Forelimb muscle (tissue), 1 donor: ENCODE measurements around the gene DCANP1. TPM values are rescaled to one million over a fixed set of nuclear protein-coding genes. Genes with fewer than 3 reads are reported as not detected.

Experiments used
- DNase-seq: peaks from one replicate; pipeline ENCODE4 v3.0.0-alpha.2; 2013; ENCODE audit warnings: low read depth
- polyA plus RNA-seq: library from polyadenylated mRNA; unstranded; fragments of 120-200 nt; gene quantifications from one replicate; pipeline ENCODE4 v1.2.1, GENCODE V29; 2013; ENCODE audit not compliant: insufficient read length

The DCANP1 gene
- polyA plus RNA-seq, 1 donor: 0.10 TPM

DNA sequence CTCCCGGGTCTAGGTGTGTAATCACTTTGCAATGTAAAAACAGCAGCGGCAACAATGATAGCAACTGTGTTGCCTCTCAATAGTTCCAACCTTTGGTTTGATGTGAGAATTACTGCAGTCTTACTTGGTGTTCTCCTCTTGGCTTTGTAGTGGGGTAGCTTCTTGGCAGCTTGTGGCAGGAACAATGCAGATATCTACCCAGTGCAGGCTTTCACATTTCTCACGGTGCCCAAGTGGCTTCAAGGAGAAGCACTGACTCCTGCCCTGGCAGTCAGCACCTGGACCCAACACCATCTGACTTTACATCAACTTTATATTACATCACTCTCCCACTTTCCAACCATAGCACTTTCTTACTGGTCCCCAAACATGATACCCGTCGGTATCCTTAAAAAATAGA, 33.4 kb upstream of the DCANP1 start:
- no peak for DNase-seq

DNA sequence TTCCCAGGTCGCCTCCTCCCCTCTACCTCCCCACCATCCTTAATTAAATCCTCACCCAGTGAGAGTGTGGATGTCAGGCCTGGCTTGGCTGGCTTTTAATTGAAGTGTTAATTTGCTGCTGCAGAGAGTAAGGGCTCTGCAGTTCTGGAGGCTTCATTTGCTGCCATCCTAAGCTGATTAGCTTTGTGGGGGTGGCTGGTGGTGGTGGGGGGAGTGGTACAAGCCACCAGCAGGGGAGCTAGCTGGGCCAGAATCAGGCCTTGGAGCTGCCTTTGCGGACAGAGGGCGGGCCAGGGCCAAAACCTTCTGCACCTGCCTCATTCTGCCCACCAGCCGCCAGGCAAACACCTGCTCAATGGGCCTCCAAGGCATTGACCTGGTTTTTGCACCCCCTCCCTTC, 31.8 kb upstream of the DCANP1 start:
- DNase-seq: no peak

DNA sequence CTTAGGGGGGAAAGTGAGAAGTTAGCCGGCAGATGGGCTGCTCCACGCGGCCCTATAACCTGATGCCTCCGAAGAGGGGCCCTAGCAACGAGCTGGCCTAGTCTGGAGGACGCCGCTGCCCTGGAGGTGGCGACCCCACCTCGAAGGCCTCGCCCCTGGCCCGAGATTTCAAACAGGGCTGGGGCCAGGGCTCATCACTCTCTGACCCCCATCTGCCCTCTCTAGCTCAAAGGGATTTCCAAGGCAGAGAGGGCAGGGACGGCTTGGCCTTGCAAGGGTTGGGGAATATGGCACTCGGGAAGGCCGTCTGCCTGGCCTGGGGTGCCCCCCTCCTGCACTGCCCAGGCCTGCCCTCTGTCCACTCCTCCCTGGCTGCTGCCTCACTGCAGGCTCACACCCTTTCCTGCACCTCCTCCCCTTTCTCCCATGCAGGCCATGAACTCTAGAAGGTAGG, 30.5 kb upstream of the DCANP1 start:
- no peak for DNase-seq

- no peak for DNase-seq
Measured at GRCh38 chr5:135476615-135477581, 29.8 kb upstream of the DCANP1 start.

DNA sequence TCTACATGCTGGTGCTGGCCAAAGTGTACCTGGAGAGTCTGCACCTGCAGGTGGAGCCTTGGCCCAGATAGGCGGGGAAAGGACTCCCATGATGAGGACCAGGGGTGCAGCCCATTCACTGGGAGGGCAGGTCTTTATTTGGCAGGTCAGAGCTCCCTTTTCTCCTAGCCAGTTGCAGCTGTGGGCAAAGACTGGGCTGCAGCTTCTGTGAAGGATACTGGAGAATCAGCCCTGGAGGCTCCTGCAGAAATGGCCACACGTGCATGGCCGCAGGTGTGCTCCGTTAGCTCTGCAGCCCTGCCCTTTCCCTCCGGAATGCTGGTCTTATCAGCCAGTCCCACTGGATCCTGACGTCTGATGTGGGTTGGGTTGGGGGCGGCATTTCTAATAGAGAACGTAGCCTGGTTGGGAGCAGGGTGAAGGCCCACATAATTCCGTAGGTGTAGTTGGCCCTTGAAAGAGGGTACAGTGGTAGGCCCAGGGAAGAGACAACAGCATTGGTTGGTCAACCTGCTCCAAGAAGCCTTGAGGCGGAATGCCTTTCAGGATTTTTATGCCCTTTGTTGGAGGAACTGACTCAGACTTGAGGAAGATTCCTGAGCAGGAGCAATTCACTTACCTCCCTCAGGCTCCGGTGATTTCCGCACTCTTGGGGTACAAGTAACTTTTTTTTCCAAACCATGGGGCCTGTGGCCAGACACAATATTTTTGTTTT, 27.0 kb upstream of the DCANP1 start:
- no peak for DNase-seq

- DNase-seq: no peak
Measured at GRCh38 chr5:135472141-135472540, 25.0 kb upstream of the DCANP1 start.

GRCh38 chr5:135471726-135472125, 24.6 kb upstream of the DCANP1 start:
- DNase-seq: no peak

DNA sequence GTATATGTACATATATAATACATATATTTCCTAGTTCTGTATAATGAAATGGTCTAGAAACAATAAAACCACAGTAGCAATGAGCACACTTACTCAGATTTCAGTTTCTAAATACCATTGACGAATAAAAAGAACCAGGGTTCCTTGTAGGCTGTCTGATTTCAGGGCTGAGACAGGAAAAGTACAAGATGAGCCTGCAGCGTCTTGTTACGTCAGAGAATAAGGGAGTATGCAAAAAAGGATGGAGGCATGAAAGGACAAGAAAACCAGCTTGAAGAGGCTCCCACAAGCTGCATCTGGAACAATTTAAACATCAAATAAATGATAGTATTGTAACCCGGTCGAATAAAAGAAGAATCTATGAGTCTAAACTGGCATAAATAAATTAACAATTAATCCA, 22.8 kb upstream of the DCANP1 start:
- DNase-seq: no peak

DNA sequence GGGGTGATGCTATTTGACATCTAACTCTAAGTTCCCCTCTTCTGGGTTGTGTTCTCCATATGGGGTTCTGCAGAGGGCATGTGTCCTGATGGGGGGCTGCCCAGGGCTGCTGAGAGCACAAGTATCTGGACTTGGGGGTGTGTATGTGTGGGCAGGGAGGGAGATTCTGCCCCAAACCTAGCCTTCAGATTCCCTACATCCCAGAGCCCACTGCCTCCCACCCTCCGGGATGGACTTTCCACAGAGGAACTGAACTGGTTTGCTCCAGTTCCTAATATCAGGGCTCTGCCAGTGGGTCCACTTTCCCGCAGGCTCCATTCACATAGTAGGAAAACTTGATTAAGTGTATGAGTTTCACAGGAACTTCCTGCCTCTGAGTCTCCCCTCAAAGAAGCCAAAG, 21.4 kb upstream of the DCANP1 start:
- DNase-seq: no peak

GRCh38 chr5:135467871-135468485, 20.8 kb upstream of the DCANP1 start:
- no peak for DNase-seq

- DNase-seq: no peak
Measured at GRCh38 chr5:135467051-135467625, 20.0 kb upstream of the DCANP1 start.

DNA sequence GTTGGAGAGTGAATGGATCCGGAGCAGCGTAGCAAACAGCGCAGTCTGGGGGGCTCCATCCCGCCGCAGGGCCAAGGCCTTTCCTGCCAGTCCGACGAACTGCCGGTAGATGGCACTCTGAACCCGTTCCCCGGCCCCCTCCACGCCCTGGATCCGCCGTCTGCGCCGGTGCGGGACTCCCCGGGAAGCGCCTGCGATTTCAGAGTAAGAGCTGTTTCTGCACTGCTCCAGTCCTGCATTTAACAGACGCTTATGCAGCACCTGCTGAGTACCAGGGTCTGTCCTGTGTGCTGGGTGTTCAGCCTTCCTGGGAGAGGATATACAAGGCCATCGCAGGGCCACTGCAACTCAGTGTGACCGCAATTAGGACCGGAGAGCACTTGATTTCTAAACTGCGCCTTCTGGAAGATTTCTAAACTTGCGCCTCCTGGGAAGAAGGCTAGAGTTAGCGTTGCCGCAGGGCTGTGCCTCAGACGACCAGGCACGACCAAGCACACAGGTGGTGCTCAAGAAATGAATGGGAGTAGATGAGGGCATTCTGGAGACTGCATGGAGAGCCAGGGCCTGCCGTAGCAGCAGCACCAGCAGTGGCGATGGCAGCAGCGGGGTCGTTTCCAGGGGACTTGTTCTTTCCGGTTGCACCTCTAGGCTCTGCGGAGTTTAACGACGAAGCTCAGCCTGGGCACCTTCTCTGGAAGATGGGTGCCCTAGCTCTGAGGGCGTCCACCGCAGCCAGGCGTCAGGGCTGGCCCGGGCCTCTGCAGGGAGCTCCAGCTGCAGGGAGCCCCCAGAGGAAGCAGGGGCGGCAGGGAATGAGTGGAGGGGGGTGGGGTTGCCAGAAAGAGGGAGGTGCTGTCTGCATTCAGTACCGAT, 19.3 kb upstream of the DCANP1 start:
- DNase-seq: no peak

DNA sequence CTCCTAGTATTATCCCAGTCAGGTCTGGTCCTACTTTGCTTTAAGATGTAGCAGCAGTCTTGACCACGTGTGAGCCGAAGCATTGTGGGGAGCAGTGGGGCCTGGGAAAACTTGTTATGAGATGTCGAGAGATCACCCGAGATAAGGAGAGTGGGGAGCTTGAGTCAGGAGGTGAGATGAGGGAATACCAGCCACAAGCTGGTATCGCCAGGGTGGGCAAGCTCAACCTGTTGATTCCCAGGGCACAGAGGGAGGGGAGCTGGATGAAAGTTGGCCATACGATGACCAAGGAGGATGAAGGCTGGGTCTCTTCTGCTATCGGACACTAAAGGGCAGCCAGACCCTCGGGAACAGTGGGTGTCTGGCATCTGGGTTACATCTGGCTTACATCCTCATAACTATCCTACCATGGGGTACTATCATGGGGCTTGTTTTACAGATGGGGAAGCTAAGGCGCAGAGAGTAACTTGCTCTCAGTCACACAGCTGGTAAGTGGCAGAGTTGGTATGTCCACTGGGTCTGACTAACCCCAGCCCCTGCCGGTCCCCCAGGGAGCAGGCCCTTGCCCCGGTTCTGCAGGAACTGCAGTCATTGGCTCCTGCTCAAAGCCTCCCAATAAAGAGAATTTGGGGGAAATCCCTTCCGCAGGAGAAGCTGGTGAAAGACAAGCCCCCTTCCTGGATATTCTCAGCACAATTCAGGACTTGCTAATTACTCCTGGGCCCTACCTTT, 18.4 kb upstream of the DCANP1 start:
- no peak for DNase-seq

GRCh38 chr5:135462304-135462703, 15.2 kb upstream of the DCANP1 start:
- no peak for DNase-seq

DNA sequence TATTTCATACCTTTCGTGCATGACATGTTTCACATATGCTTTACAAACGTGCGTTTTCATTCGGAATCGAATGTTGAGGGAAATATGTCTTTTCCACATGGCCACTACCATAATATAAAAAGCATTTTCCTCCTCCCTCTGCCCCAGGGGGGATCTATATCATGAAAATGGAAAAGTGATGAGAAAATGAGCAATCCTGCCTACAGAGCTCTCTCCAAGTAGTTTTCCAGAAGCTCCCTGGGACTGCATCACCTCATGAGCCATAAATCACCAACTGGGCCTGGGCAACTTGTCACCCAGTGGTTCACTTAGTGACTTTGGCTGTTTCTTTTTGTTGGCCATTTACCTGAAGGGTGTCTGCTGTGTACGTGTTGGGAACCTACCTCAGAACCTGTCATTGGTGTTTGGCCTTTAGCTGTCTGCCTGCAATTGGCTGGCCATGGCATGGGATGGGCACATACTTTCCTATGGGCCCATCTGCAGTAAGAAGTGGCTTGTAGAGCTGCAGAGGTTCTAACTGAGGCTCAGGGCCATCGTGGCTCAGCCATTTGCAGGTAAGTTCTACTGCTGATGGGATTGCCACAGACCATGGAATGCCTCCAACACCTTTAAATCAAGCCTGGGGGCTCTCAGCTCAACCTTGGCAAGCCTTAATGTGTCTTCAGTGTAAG, 14.5 kb upstream of the DCANP1 start:
- no peak for DNase-seq

- no peak for DNase-seq
Measured at GRCh38 chr5:135460246-135461033, 13.3 kb upstream of the DCANP1 start.

DNA sequence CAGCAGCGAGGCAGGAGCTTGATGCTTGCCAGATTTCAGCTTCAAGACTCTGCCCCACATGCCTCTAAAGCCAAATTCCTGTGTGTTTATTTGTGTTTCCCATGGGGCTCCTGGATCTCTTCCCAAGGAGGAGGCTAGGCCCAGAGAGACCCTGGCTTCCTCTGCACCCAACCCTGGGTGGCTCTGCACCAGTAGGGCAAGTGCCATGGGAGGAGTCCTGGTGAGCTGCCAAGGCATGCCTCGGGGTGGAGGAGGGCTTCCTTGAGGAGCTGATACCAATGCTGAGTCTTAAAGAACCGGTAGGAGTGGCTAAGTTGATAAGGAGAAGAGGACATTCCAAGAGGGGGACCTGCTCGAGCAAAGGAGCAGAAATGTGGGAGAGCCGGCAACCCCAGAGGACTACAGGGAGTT, 11.8 kb upstream of the DCANP1 start:
- no peak for DNase-seq

DNA sequence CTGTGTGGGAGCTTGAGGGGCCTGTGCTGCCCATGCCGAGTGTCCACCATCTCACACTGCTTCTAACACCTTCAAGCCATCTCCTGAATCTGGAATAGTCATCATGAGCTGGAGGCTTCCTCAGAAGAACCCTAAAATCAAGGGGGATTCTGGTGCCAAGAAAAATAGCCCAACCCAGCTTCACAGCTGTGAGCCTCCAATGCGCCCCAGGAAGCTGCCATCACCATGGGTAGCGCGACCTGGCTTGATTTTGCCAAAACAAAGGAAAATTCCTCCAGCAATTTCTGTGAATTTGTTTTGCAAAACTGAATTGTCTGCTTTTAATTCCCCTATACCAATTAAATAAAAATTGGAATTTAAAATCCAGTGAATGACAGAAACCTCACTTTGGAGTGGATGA, 11.2 kb upstream of the DCANP1 start:
- no peak for DNase-seq
